Keratinocyte (primary cell): ENCODE results near the gene RESF1. TPM values are rescaled to one million over a fixed set of nuclear protein-coding genes. Genes with fewer than 3 reads are reported as not detected.

Experiments
- DNase-seq: peaks from one replicate; pipeline ENCODE4 v3.0.0-alpha.2; 2011; ENCODE audit warnings: low read depth, missing footprints, low spot score
- FAIRE-seq: peaks from 2 replicates; lab custom pipeline; 2011; peaks lifted over from hg19 to GRCh38; lab: Jason Lieb, UNC
- H2AFZ ChIP-seq: 2 replicates; pipeline ENCODE4 v1.6.0; 2012; ENCODE audit warnings: low read length, control low read depth, inconsistent platforms; ENCODE audit not compliant: control insufficient read depth
- H3K27ac ChIP-seq: 2 replicates; pipeline ENCODE4 v1.5.1; 2011; ENCODE audit warnings: low read length; ENCODE audit not compliant: control insufficient read depth, insufficient read depth
- H3K27me3 ChIP-seq: 3 replicates; pipeline ENCODE4 v1.6.0; 2011; ENCODE audit warnings: low read length; ENCODE audit not compliant: control insufficient read depth, insufficient read depth; ENCODE audit errors: extremely low read depth
- H3K36me3 ChIP-seq, 2 experiments: 2 replicates in 1 of 2; 3 replicates in 1 of 2; pipeline ENCODE4 v1.5.1; 2011; ENCODE audit warnings: low read length in 2 of 2, mild to moderate bottlenecking in 1 of 2; ENCODE audit not compliant: control insufficient read depth in 2 of 2, insufficient read depth in 2 of 2; ENCODE audit errors: extremely low read depth in 1 of 2
- H3K4me1 ChIP-seq: 3 replicates; pipeline ENCODE4 v1.5.1; 2011; ENCODE audit warnings: low read length; ENCODE audit not compliant: control insufficient read depth, insufficient read depth; ENCODE audit errors: extremely low read depth
- H3K4me2 ChIP-seq: 3 replicates; pipeline ENCODE4 v1.6.0; 2011; ENCODE audit warnings: low read depth, low read length; ENCODE audit not compliant: control insufficient read depth, insufficient read depth; ENCODE audit errors: extremely low read depth
- H3K4me3 ChIP-seq, 3 experiments: fragments of 200-600 bp in 1 of 3; sonication (generic) in 1 of 3; 2 replicates in 2 of 3; 3 replicates in 1 of 3; pipeline ENCODE4 v1.5.1; 2011 to 2016; ENCODE audit warnings: low read length in 3 of 3, mild to moderate bottlenecking in 3 of 3, control low read depth in 2 of 3, inconsistent platforms in 1 of 3, low read depth in 1 of 3, mixed read lengths in 1 of 3, mixed run types in 1 of 3, moderate library complexity in 1 of 3; ENCODE audit not compliant: control insufficient read depth in 2 of 3, insufficient read depth in 2 of 3; ENCODE audit errors: extremely low read depth in 1 of 3
- H3K79me2 ChIP-seq: 2 replicates; pipeline ENCODE4 v1.6.0; 2012; ENCODE audit warnings: low read length; ENCODE audit not compliant: control insufficient read depth, insufficient read depth
- H3K9ac ChIP-seq: 3 replicates; pipeline ENCODE4 v1.6.0; 2011; ENCODE audit warnings: low read length; ENCODE audit not compliant: control insufficient read depth, insufficient read depth; ENCODE audit errors: extremely low read depth
- H3K9me1 ChIP-seq: 3 replicates; pipeline ENCODE4 v1.6.0; 2011; ENCODE audit warnings: low read length; ENCODE audit not compliant: control insufficient read depth, insufficient read depth; ENCODE audit errors: extremely low read depth
- H3K9me3 ChIP-seq: 2 replicates; pipeline ENCODE4 v1.5.1; 2012; ENCODE audit warnings: low read depth, low read length; ENCODE audit not compliant: control insufficient read depth
- H4K20me1 ChIP-seq: 3 replicates; pipeline ENCODE4 v1.6.0; 2011; ENCODE audit warnings: low read length; ENCODE audit not compliant: control insufficient read depth, insufficient read depth; ENCODE audit errors: extremely low read depth
- EZH2 ChIP-seq: IDR thresholded peaks from one replicate; pipeline ENCODE4 v1.6.1; 2012; ENCODE audit warnings: inconsistent platforms, mild to moderate bottlenecking, low read length, moderate library complexity
- dilution Hi-C: fragments of 300-500 bp; cut with MboI; formaldehyde crosslinking; loops from one replicate; pipeline ENCODE4 v1.7.0; 2020; ENCODE audit warnings: low sequenced_read_pairs; ENCODE audit not compliant: extremely low pct_ligation_motif_present
- polyA plus RNA-seq, 5 experiments: library from polyadenylated mRNA; depleted of rRNA in 3 of 5; stranded (reverse) in 3 of 5; stranded (forward) in 1 of 5; unstranded in 1 of 5; fragments of >200 nt; gene quantifications; 1 replicate in 1 of 5; 2 replicates in 3 of 5; 3 replicates in 1 of 5; pipeline versions ENCODE4 v1.2.1 to v1.2.3, GENCODE V29; 2011 to 2012; ENCODE audit warnings: missing spikeins in 2 of 5, low read depth in 1 of 5, low replicate concordance in 1 of 5
- TF ChIP-seq, protein P1 (sequence below), 3 experiments: IDR thresholded peaks in 1 of 3; conservative IDR thresholded peaks in 1 of 3; optimal IDR thresholded peaks in 1 of 3; 2 replicates in 2 of 3; 3 replicates in 1 of 3; pipeline versions ENCODE3 to v1.5.1; 2011; ENCODE audit warnings: low read length in 3 of 3, mild to moderate bottlenecking in 3 of 3, moderate library complexity in 2 of 3, control low read depth in 1 of 3, inconsistent platforms in 1 of 3; ENCODE audit not compliant: insufficient read depth in 2 of 3; ENCODE audit errors: extremely low read depth in 1 of 3

Gene RESF1
- polyA plus RNA-seq, 1 donor (not counting 4 experiments of a cell fraction or from before 2014, with no cell fraction given), result 19.7 TPM

DNA sequence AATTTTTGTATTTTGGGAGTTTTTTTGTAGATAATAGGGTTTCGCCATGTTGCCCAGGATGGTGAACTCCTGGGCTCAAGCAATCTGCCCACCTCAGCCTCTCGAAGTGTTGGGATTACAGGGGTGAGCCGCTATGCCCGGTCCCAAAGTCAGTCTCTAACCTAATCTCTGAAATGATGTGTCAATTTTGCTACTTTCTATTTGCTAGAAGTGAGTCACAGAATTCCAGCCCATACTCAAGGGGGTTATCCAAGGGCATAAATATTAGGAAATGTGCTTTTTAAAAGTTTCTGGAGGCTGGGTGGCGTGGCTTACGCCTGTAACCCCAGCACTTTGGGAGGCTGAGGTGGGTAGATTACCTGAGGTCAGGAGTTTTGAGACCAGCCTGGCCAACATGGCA is 40.5 kb downstream of the RESF1 start:
- DNase-seq, result no peak
- FAIRE-seq, result no peak
- Histone ChIP-seq H3K27me3 (no peaks in the 10 kb centered on the region), H2AFZ (no peak overlapping the region), H3K9me1 (no peaks in the 10 kb centered on the region), H3K27ac (no peak overlapping the region), H3K79me2 (no peaks in the 10 kb centered on the region), H3K9ac (no peak overlapping the region), H3K9me3 (no peaks in the 10 kb centered on the region), H3K4me3 (no peak overlapping the region), H4K20me1 (no peaks in the 10 kb centered on the region), H3K4me1 (no peaks in the 10 kb centered on the region), H3K36me3 (peaks cover 0 to 6% of the 10 kb centered on the region in 2 experiments), H3K4me2 (no peak overlapping the region)
- TF ChIP-seq, protein P1, sequence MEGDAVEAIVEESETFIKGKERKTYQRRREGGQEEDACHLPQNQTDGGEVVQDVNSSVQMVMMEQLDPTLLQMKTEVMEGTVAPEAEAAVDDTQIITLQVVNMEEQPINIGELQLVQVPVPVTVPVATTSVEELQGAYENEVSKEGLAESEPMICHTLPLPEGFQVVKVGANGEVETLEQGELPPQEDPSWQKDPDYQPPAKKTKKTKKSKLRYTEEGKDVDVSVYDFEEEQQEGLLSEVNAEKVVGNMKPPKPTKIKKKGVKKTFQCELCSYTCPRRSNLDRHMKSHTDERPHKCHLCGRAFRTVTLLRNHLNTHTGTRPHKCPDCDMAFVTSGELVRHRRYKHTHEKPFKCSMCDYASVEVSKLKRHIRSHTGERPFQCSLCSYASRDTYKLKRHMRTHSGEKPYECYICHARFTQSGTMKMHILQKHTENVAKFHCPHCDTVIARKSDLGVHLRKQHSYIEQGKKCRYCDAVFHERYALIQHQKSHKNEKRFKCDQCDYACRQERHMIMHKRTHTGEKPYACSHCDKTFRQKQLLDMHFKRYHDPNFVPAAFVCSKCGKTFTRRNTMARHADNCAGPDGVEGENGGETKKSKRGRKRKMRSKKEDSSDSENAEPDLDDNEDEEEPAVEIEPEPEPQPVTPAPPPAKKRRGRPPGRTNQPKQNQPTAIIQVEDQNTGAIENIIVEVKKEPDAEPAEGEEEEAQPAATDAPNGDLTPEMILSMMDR (optimal IDR thresholded peaks at IDR 0.05 in 1 of 3, IDR thresholded peaks at IDR 0.05 in 1 of 3, conservative IDR thresholded peaks at IDR 0.05 in 1 of 3; ENCODE audit: extremely low read depth in 1 of 3, insufficient read depth in 2 of 3, low read length in 3 of 3), result no peak
- dilution Hi-C loops, result no loop called here

DNA sequence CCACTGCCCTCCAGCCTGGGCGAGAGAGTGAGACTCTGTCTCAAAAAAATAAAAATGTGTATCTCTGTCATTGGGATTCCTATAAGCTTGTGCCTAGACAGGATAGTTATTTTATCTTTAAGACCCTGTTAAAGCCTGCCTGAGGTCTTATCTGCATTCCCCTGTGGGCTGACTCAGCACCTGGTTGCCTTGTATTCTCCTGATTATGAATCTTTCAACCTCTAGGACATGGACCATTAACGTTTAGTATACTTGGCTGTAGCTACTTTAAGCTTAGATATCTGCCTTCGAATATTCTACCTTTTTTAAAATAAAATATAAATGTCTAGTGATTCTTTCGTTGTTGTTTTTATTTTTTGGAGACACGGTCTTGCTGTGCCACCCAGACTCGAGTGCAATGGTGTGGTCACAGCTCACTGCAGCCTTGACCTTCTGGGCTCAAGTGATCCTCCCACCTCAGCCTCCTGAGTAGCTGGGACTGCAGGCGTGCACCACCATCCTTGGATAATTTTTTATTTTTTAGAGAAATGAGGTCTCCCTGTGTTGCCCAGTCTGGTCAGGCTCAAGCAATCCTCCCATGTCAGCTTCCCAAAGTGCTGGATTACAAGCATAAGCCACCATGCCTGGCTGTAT is 41.3 kb downstream of the RESF1 start:
- Histone ChIP-seq H3K9ac (no peak overlapping the region), H3K36me3 (peaks cover 0 to 6% of the 10 kb centered on the region in 2 experiments), H3K27ac (no peak overlapping the region), H3K79me2 (no peaks in the 10 kb centered on the region), H3K27me3 (no peaks in the 10 kb centered on the region), H3K4me3 (no peak overlapping the region), H3K4me1 (no peaks in the 10 kb centered on the region), H3K4me2 (no peak overlapping the region), H4K20me1 (no peaks in the 10 kb centered on the region), H3K9me3 (no peaks in the 10 kb centered on the region), H3K9me1 (no peaks in the 10 kb centered on the region), H2AFZ (no peak overlapping the region)
- TF ChIP-seq, protein P1 (optimal IDR thresholded peaks at IDR 0.05 in 1 of 3, IDR thresholded peaks at IDR 0.05 in 1 of 3, conservative IDR thresholded peaks at IDR 0.05 in 1 of 3; ENCODE audit: extremely low read depth in 1 of 3, insufficient read depth in 2 of 3, low read length in 3 of 3), result no peak
- no peak for TF ChIP-seq EZH2
- dilution Hi-C loops, result no loop called here
- no peak for DNase-seq
- FAIRE-seq, result no peak
